Measurements from ENCODE around the gene ALKAL2.

ALKAL2 gene

GRCh38 chr2:238869-239268, 49.0 kb downstream of the ALKAL2 start:
- DNase-seq = no peak

- DNase-seq = no peak
These were observed 49.5 kb downstream of the ALKAL2 start for GRCh38 chr2:238431-238830.

GRCh38 chr2:237878-238277, 50.0 kb downstream of the ALKAL2 start:
- no peak for DNase-seq

DNA sequence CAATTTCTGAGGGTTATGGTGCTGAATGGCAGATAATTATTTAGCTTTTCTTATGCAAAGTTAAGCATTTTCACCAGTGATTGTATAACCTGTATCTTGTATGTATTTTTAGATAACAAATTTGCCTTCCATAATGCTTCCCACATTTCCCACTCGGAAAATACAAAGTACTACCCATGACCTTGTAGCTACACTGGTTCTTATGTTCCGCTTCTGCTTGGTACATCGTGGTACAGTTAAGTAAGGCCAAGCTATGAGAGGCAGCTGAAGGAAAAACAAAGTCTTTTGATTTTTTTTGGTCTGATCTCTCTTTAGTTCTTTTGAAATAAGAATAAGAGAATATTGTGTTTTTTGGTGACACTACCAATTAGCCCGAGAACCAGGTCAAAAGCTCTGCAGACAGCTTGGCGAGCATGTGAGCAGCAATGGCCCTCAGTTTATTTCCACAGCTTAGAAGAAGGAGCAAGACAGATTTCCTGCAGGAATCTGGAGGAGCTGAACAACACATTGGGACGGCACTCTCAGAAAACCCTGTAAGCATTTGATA, 50.8 kb downstream of the ALKAL2 start:
- DNase-seq = no peak

- DNase-seq = no peak
These were observed 53.5 kb downstream of the ALKAL2 start for GRCh38 chr2:234421-234820.

DNA sequence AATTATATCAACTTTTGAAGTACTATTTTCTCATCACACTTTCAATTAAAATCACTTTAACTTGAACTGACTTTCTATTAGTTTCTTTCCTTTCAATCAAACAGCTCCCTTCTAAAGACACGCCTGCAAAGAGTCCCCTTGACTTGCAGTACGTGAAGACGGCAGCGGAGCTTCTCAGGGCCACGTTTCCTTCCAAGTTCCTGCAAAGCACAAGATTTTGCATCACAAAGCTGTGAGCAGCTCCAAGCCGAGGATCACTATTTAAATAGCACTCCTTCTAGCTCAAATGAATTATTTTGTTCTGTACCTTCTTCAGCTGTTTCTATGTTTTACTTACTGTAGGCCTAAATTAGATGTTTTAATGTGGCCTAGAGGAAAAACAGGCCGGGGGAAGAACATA, 54.9 kb downstream of the ALKAL2 start:
- no peak for DNase-seq

GRCh38 chr2:231521-232185, 56.2 kb downstream of the ALKAL2 start:
- no peak for DNase-seq

All from activated CD4-positive, alpha-beta T cell treated with anti-CD3 and anti-CD28 coated beads for 4 hours (primary cell).